Ovary (tissue), 10 donors: Measurements from ENCODE around the gene ARHGEF25. TPM values are rescaled to one million over a fixed set of nuclear protein-coding genes. Genes with fewer than 3 reads are reported as not detected.

Experiments used
- DNase-seq, 5 donors: peaks; one replicate each; pipeline ENCODE4 v3.0.0-alpha.2; 2019 to 2020
- H3K27ac ChIP-seq, 2 donors: fragments of 200-600 bp; one replicate each; pipeline versions ENCODE4 v1.5.1 to v1.8.0; 2019 to 2022
- H3K27me3 ChIP-seq: fragments of 200-600 bp; one replicate; pipeline ENCODE4 v1.8.0; 2022
- H3K36me3 ChIP-seq: fragments of 200-600 bp; sonication (generic); one replicate; pipeline ENCODE4 v1.5.1; 2019
- H3K4me1 ChIP-seq: one replicate; pipeline ENCODE4 v1.8.1; 2013; ENCODE audit warnings: mild to moderate bottlenecking, moderate library complexity; ENCODE audit not compliant: insufficient read depth
- H3K4me3 ChIP-seq: fragments of 200-600 bp; sonication (generic); one replicate; pipeline ENCODE4 v1.5.1; 2017
- H3K9me3 ChIP-seq, 2 donors: fragments of 200-600 bp in 1 of 2; sonication (generic) in 1 of 2; one replicate each; pipeline versions ENCODE4 v1.5.1 to v1.8.1; 2013 to 2019; ENCODE audit warnings: mild to moderate bottlenecking in 1 of 2, moderate library complexity in 1 of 2
- CTCF ChIP-seq, 3 donors: fragments of 450-650 bp in 2 of 3; fragments of 200-600 bp in 1 of 3; IDR thresholded peaks; one replicate each; pipeline versions ENCODE4 v1.5.1 to v1.8.0; 2016 to 2022; ENCODE audit warnings: antibody characterized with exemption in 3 of 3, mild to moderate bottlenecking in 1 of 3
- EP300 ChIP-seq: sonication (generic); formaldehyde crosslinking; IDR thresholded peaks from one replicate; pipeline ENCODE4 v1.6.1; 2017; ENCODE audit warnings: antibody characterized with exemption
- POLR2A ChIP-seq: fragments of 450-650 bp; IDR thresholded peaks from one replicate; pipeline ENCODE4 v1.6.1; 2017; ENCODE audit warnings: antibody characterized with exemption, mild to moderate bottlenecking, moderate library complexity
- WGBS, 3 donors: extraction: QIAGEN DNeasy Blood & Tissue Kit in 1 of 3; methylation state at CpG; one replicate each; pipeline versions ENCODE4 v1.1.5 to v1.1.7; 2013 to 2017; 5-methylcytosine and 5-hydroxymethylcytosine counted together
- intact Hi-C, 4 donors: fragments of 100-400 bp; cut with DNase I; formaldehyde crosslinking; loops; one replicate each; pipeline versions ENCODE4 v1.11.0 to v1.15.1; 2022 to 2023
- long read RNA-seq, 3 donors: library from polyadenylated mRNA in 2 of 3; unstranded in 2 of 3; transcript quantifications; one replicate each; pipeline ENCODE4 v2.0.0 and lab custom pipeline, GENCODE V29; 2021 to 2026
- polyA plus RNA-seq, 2 donors: library from polyadenylated mRNA; stranded (reverse); fragments of 200-250 nt in 1 of 2; fragments of 350-450 nt in 1 of 2; fragmentation: Illumina TruSeq in 1 of 2; extraction: RNeasy Lipid Tissue Mini Kit (QIAGEN cat#74804) in 1 of 2; gene quantifications; one replicate each; pipeline ENCODE4 v1.2.3, GENCODE V29; 2013 to 2014
- total RNA-seq, 7 donors: library from RNA; depleted of rRNA in 2 of 7; stranded (reverse); fragments of >200 nt in 2 of 7; fragmentation: NEBNext Ultra II Directional in 3 of 7; extraction: Animal tissue kit (Norgen Biotek cat#: 25700) in 3 of 7; gene quantifications; one replicate each; pipeline versions ENCODE4 v1.1.0 to v1.2.4, GENCODE V29; 2016 to 2023
- donor health status: DM: no; HTN: no; CAD: no; lungs with moderate emphysema.
- donor health status: DM: no; HTN: no; CAD: no.
- donor health status: Bipolar disorder and iron deficiency.
- donor health status: DM: yes; HTN: yes; CAD: no.
- donor health status: DM: no; HTN: no; CAD: no.
- donor health status: DM: yes; HTN: yes; CAD: no.

ARHGEF25 gene
- total RNA-seq: 10 to 100 TPM; 22.1 to 48.4 (median 37.1) TPM
- 10 to 100 TPM; 47.4 to 48.8 TPM for polyA plus RNA-seq
- long read RNA-seq, donor 1, partial matches to known transcripts: 1 of 3 reads
- long read RNA-seq, donor 1, other reads (novel, unspliced or antisense): 1 of 3 reads
- long read RNA-seq, donor 2: 0 reads
- long read RNA-seq, donor 3, partial matches to known transcripts: 0 of 3 reads
- long read RNA-seq, donor 3, other reads (novel, unspliced or antisense): 3 of 3 reads

GRCh38 chr12:57611108-57611826 lies at the start of gene ARHGEF25:
ARHGEF25 (plus strand) TSS chr12:57611435; CDS start chr12:57611895, 460 bp downstream.
- TF ChIP-seq POLR2A (peak; percentile 51), CTCF (IDR thresholded peaks at IDR 0.05) (no peak)
- Histone ChIP-seq H3K9me3 (no peaks in the 10 kb centered on the region), H3K27ac (peak within 1 kb of the TSS; percentile 56 to 84), H3K27me3 (no peaks in the 10 kb centered on the region), H3K4me1 (peaks cover 3% of the 10 kb centered on the region), H3K36me3 (no peaks in the 10 kb centered on the region), H3K4me3 (peak within 1 kb of the TSS; percentile 68)
- 0 to 1% (median 0%) methylated on average over 12 to 55 of the region's 55 CpGs for WGBS, 3 donors
- peak; percentile 76 to 87 (median 82) for DNase-seq
- intact Hi-C loops: loop anchor here in 1 of 4 donors (5.0 kb wide), 1 partner anchor 89 kb away; the partner anchor contains the start of genes DDIT3 and MBD6

GRCh38 chr12:57563358-57563757 lies 47.9 kb upstream of the ARHGEF25 start:
- H3K4me1 ChIP-seq: no peaks in the 10 kb centered on the region
- 21 to 41% (median 26%) methylated on average over 4 of the region's 4 CpGs for WGBS, 3 donors
- no peaks in the 10 kb centered on the region for H3K9me3 ChIP-seq
- H3K4me3 ChIP-seq: no peak overlapping the region
- TF ChIP-seq EP300: no peak
- TF ChIP-seq CTCF (IDR thresholded peaks at IDR 0.05): no peak
- TF ChIP-seq POLR2A: no peak
- intact Hi-C loops: no loop called here
- no peak overlapping the region for H3K27ac ChIP-seq
- no peaks in the 10 kb centered on the region for H3K27me3 ChIP-seq
- H3K36me3 ChIP-seq: no peaks in the 10 kb centered on the region
- DNase-seq: no peak

DNA sequence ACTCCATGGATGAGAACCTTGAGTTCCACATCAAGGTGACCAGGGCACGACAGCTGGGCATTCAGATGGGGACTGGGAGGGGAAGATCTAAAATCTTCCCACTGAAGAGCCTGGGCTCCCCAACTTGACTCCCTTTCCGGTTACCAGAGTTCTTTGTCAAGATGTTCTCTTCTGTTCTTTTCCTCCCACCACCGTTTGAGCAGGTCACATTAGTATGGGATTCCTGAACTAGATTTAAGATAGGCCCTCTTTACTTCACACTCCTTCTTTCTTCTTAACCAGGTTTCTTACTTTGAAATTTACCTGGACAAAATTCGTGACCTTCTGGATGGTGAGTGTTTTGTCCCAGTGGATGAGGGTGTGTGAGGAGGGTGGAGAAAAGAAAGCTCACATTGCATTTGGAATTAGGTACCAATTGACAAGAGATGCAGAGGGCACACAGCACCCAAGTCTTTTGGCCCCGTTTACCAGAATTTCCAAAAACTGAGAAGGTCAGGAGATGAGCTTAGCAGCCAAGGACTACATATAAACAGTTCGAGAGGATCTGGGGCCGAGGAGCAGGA lies 47.0 kb upstream of the ARHGEF25 start:
- H3K36me3 ChIP-seq: no peaks in the 10 kb centered on the region
- 81 to 85% (median 83%) methylated on average over 7 of the region's 7 CpGs for whole genome bisulfite sequencing, 3 donors
- H3K4me3 ChIP-seq: no peak overlapping the region
- H3K27me3 ChIP-seq: no peaks in the 10 kb centered on the region
- H3K9me3 ChIP-seq: no peaks in the 10 kb centered on the region
- DNase-seq: no peak
- intact Hi-C loops: no loop called here
- TF ChIP-seq EP300 (no peak), CTCF (IDR thresholded peaks at IDR 0.05) (no peak), POLR2A (no peak)
- no peaks in the 10 kb centered on the region for H3K4me1 ChIP-seq
- H3K27ac ChIP-seq: no peak overlapping the region

DNA sequence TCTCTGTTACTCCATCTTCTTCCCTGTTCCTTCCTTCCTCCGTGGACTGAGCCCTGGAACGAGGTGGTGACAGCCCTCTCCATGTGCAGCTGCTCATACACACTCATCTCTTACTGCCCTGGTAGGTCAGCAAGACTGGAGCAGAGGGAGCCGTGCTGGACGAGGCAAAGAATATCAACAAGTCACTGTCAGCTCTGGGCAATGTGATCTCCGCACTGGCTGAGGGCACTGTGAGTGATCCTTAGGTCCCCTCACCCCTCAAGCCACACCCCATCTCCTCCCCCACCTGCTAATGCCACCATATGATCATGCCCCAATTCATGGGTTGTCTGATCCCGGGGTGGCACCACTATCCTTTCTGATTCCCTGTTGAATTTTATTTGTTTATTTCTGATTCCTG lies 42.4 kb upstream of the ARHGEF25 start:
- WGBS, 3 donors: 68 to 73% (median 72%) methylated on average over 6 of the region's 6 CpGs
- H3K4me1 ChIP-seq: no peaks in the 10 kb centered on the region
- no peak overlapping the region for H3K4me3 ChIP-seq
- no peak overlapping the region for H3K27ac ChIP-seq
- TF ChIP-seq CTCF (IDR thresholded peaks at IDR 0.05) (no peak), POLR2A (no peak), EP300 (no peak)
- no peaks in the 10 kb centered on the region for H3K9me3 ChIP-seq
- DNase-seq: no peak
- no peaks in the 10 kb centered on the region for H3K27me3 ChIP-seq
- intact Hi-C loops: no loop called here
- H3K36me3 ChIP-seq: no peaks in the 10 kb centered on the region
